Adipocyte (in vitro differentiated cells): ENCODE results near the gene IGHMBP2.

Experiments
- DNase-seq: peaks from one replicate; pipeline ENCODE4 v3.0.0-alpha.2; 2015; ENCODE audit warnings: low read depth
- H3K27me3 ChIP-seq: replicated peaks from 2 replicates; pipeline ENCODE4 v1.7.0; 2013; ENCODE audit warnings: mild to moderate bottlenecking, low read length, moderate library complexity; ENCODE audit not compliant: control insufficient read depth, insufficient read depth
- H3K36me3 ChIP-seq: 2 replicates; pipeline ENCODE4 v1.7.0; 2013; ENCODE audit warnings: low read length, mild to moderate bottlenecking, moderate library complexity; ENCODE audit not compliant: control insufficient read depth, insufficient read depth, severe bottlenecking
- H3K4me1 ChIP-seq: 2 replicates; pipeline ENCODE4 v1.7.0; 2013; ENCODE audit warnings: mild to moderate bottlenecking, low read length, moderate library complexity; ENCODE audit not compliant: control insufficient read depth, insufficient read depth
- H3K4me3 ChIP-seq: 2 replicates; pipeline ENCODE4 v1.7.0; 2013; ENCODE audit warnings: mild to moderate bottlenecking, low read length, moderate library complexity
- H3K9ac ChIP-seq: 2 replicates; pipeline ENCODE4 v1.7.0; 2013; ENCODE audit warnings: mild to moderate bottlenecking, low read length, moderate library complexity
- H3K9me3 ChIP-seq: 2 replicates; pipeline ENCODE4 v1.7.0; 2013; ENCODE audit warnings: mild to moderate bottlenecking, low read length, moderate library complexity; ENCODE audit not compliant: control insufficient read depth

IGHMBP2 gene

DNA sequence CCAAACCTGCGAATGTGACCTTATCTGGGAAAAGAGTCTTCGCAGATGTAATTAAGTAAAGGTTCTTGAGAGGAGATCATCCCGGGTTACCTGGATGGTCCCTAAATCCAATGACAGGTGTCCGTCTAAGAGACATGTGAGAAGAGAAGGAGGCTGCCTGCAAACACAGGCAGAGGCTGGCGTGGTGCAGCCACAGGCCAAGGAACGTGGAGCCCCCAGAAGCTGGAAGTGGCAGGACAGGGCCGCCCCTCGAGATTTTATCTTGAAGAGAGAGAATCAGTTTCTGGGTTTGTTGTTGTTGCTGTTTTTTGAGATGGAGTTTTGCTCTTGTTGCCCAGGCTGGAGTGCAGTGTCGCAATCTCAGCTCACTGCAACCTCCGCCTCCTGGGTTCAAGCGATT lies 43.5 kb downstream of the IGHMBP2 start:
- no peak for DNase-seq
- Histone ChIP-seq H3K4me1 (peaks cover 14% of the 10 kb centered on the region), H3K27me3 (no peaks in the 10 kb centered on the region), H3K9ac (no peak overlapping the region), H3K36me3 (no peaks in the 10 kb centered on the region), H3K4me3 (no peak overlapping the region), H3K9me3 (no peaks in the 10 kb centered on the region)

DNA sequence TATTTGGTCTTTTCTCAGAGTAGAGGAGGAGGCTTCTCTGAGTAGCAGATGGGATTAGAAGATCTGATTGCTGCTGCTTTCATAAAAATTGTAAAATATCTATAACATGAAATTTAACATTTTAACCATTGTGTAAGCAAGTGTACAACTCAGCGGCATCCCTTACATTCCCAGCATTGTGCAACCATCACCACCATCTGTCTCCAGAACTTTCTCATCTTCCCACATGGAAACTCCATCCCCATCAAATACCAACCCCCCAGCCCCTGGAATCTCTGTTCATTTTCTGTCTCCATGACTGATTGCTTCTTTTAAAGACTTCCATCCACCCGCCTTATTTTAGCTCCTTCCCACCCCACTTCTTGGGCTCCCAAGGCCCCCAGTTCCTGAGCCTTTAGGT lies 44.8 kb downstream of the IGHMBP2 start:
- Histone ChIP-seq H3K27me3 (no peaks in the 10 kb centered on the region), H3K4me3 (no peak overlapping the region), H3K9ac (no peak overlapping the region), H3K4me1 (peaks cover 5% of the 10 kb centered on the region), H3K36me3 (no peaks in the 10 kb centered on the region), H3K9me3 (no peaks in the 10 kb centered on the region)
- no peak for DNase-seq

DNA sequence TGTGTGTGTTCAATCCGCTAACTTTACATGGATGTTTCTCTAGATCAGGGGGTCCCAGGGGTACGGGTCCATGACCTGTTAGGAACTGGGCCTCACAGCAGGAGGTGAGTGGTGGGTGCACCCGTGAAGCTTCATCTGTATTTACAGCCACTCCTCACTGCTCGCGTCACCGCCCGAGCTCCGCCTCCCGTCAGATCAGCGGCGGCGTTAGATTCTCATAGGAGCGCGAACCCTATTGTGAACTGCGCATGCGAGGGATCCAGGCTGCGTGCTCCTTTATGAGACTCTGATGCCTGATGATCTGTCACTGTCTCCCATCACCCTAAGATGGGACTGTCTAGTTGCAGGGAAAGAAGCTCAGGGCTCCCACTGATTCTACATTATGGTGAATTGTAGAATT lies 45.2 kb downstream of the IGHMBP2 start:
- no peaks in the 10 kb centered on the region for H3K27me3 ChIP-seq
- DNase-seq, result no peak

DNA sequence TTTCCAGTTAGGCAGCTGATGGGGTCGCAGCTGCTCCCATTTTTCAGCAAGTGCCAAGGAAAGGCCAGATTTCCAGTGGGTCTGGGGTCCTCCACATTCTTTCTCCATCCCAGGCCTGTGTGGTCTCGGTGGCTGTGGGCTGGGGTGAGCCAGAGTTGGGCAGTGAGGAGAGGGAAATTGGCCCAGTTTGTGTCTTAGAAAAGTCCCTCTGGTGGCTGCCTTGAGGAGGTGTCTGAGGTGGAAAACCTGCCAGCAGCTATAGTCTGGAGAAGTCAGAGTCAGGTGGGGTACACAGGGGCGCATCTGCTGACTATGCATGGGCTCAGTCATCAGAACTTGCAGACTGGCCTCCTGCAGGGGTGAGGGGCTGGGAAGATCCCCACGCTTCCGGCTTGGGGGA lies 46.6 kb downstream of the IGHMBP2 start:
- no peak overlapping the region for H3K9ac ChIP-seq

More for the DNA sequence above, 45.2 kb downstream of the IGHMBP2 start:
- no peak overlapping the region for H3K4me3 ChIP-seq
- H3K36me3 ChIP-seq, result no peaks in the 10 kb centered on the region
- no peak overlapping the region for H3K9ac ChIP-seq
- H3K9me3 ChIP-seq, result no peaks in the 10 kb centered on the region
- H3K4me1 ChIP-seq, result peaks cover 5% of the 10 kb centered on the region

DNA sequence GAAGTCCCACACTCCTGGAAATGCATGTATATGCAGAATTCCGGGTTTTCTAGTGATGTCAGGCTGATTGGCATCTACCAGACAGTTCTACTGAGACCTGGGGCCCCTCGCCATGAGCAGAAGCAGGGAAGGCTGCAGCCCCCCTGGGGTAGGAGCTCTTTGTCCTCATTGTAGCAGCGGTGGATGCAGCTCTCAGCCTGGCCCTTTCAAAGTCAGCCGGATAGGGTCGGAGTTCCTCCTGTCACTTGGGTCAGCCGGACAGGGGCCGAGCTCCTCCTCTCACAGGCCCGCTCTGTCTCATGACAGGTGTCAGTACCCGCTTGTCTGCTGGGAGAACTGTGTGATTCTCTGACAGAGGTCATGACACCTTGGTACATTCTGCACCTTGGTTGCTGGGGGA lies 47.1 kb downstream of the IGHMBP2 start:
- Histone ChIP-seq H3K9me3 (no peaks in the 10 kb centered on the region), H3K4me1 (peaks cover 5% of the 10 kb centered on the region), H3K4me3 (no peak overlapping the region), H3K36me3 (no peaks in the 10 kb centered on the region), H3K27me3 (no peaks in the 10 kb centered on the region), H3K9ac (no peak overlapping the region)
- no peak for DNase-seq

More for the DNA sequence above, 46.6 kb downstream of the IGHMBP2 start:
- peak; percentile 34 for DNase-seq
- Histone ChIP-seq H3K4me3 (no peak overlapping the region), H3K9me3 (no peaks in the 10 kb centered on the region), H3K4me1 (peaks cover 5% of the 10 kb centered on the region), H3K27me3 (no peaks in the 10 kb centered on the region), H3K36me3 (no peaks in the 10 kb centered on the region)

DNA sequence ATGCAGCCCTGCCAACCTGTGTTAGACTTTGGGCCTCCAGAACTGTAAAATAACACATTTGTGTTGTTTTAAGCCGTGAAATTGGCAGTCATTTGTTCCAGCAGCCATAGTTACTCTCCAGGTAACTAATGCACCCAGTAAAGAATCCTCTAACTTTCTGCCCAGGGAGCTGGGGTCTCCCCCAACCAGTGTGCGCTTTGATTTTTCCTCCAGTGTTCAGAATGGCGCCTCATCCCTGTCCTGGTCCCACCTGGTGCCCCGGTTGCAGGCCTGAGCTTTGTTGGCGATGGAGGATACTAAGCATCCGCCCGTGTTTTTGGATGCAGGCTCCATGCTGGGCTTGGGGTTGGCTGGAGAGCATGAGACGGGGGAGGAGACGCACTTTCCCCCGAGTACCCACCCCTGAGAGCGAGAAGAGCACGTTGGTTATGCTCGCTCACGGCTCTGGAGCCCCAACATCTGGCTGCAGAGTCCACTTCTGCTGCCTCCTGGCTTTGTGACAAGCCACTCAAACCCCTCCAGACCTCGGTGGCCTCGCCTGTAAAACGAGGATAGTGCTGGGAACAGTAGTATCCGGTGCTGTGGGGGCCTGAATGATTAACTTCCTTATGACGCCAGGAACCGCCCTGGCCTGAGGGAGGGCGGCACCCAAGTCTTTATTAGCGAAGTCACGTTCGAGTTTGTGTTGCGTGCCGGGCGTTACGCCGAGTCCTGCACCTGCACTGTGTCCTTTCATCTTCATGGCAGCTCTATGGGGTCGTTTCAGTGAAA lies 51.3 kb downstream of the IGHMBP2 start:
- DNase-seq, result peak; percentile 8
- H3K9me3 ChIP-seq, result no peaks in the 10 kb centered on the region
- H3K4me1 ChIP-seq, result no peaks in the 10 kb centered on the region
- no peaks in the 10 kb centered on the region for H3K27me3 ChIP-seq
- no peak overlapping the region for H3K9ac ChIP-seq
- no peak overlapping the region for H3K4me3 ChIP-seq
- no peaks in the 10 kb centered on the region for H3K36me3 ChIP-seq

DNA sequence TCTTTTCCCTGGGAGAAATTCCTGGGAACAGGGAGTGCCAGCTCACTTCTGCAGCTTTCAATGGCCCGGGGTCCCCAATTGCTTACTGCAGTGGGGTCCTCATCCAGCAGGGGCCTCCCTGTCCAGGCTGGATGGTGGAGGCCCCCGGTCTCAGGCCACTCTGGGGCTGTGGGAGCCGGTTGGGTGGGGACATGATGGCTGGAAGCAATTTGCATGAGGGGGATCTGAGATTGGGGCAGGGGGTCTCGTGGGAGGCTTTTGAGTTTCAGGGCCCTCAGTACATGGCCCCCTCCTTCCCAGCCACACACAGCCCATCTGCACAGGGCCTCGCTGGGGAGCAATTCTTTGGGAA lies 51.9 kb downstream of the IGHMBP2 start:
- no peak for DNase-seq
- Histone ChIP-seq H3K9ac (no peak overlapping the region), H3K27me3 (no peaks in the 10 kb centered on the region), H3K9me3 (no peaks in the 10 kb centered on the region), H3K36me3 (no peaks in the 10 kb centered on the region), H3K4me1 (no peaks in the 10 kb centered on the region), H3K4me3 (no peak overlapping the region)

DNA sequence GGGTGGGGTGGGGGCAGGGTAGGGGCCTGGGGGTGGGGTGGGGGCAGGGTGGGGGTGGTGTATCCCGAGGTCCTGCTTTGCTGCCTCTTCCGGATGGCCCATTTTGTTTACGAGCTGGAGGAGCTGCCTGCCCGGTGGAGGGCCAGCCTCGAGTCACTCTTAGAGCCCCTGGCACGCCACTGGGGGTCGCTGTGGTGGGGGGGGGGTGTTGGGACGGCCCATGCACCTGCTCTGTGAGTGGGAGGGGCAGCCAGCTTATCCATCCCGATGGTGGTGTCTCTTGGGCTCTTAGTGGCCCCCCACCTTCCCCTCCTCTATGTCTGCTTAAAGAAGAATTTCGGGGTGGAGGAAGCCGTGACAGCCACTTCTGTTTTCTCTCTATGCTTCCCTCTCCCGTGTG lies 52.5 kb downstream of the IGHMBP2 start:
- Histone ChIP-seq H3K9me3 (no peaks in the 10 kb centered on the region), H3K27me3 (no peaks in the 10 kb centered on the region), H3K9ac (no peak overlapping the region), H3K4me1 (no peaks in the 10 kb centered on the region), H3K36me3 (no peaks in the 10 kb centered on the region), H3K4me3 (no peak overlapping the region)
- DNase-seq, result no peak

DNA sequence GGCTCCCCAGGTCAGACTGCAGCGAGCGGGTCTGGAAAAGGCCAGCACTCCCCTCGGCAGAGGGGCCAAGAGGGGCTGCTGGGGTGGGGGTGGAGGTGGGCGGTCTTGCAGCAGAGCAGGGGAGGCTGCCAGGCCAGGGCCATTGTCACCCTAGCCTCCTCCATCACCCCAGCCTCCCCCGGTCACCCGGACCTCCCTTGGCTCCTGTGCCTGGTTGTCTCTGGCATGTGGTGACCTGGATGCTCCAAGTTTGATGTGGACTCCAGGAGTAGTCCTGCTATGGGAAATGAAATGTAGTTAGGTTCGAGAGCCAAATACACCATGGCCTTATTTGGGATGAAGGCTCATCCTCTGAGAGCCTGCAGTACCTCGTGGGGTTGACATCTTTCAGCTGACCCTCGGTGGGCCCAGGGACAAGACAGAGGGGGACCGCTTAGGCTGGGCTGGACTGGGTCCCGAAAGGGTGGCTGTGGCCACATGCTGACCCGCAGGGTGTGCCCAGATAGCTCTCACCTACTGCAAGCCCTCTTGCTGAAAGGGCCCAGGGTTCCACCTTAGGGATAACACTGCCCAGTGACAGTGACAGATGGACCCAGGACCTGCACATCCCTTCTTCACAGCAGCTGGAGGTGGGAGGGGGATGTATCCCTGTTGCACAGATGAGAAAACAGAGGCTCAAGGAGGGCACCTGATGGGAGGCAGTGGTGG lies 53.0 kb downstream of the IGHMBP2 start:
- Histone ChIP-seq H3K4me3 (no peak overlapping the region), H3K9ac (no peak overlapping the region), H3K4me1 (no peaks in the 10 kb centered on the region), H3K9me3 (no peaks in the 10 kb centered on the region), H3K36me3 (no peaks in the 10 kb centered on the region), H3K27me3 (no peaks in the 10 kb centered on the region)
- DNase-seq, result no peak

DNA sequence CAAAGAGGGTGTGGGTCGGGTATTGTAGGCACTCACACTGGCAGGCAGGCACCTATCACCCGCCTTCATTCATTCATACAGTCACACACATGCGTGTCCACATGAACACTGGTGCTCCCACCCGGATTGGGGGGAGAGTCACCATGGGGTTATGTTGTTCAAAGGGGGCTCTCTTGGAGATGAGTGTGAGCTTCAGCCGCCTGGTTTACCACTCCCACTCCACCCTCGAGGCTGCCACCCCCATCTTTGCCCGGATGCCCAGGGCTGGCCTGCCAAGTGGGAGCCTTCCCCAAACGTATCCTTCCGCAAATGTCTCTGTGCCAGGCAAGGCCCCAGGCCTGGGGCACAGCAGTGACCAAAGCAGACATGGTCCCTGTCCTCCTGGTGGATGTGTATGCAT lies 54.5 kb downstream of the IGHMBP2 start:
- no peak for DNase-seq
- no peaks in the 10 kb centered on the region for H3K27me3 ChIP-seq
- no peaks in the 10 kb centered on the region for H3K36me3 ChIP-seq
- H3K9me3 ChIP-seq, result no peaks in the 10 kb centered on the region
- no peaks in the 10 kb centered on the region for H3K4me1 ChIP-seq
- H3K4me3 ChIP-seq, result no peak overlapping the region
- H3K9ac ChIP-seq, result no peak overlapping the region

DNA sequence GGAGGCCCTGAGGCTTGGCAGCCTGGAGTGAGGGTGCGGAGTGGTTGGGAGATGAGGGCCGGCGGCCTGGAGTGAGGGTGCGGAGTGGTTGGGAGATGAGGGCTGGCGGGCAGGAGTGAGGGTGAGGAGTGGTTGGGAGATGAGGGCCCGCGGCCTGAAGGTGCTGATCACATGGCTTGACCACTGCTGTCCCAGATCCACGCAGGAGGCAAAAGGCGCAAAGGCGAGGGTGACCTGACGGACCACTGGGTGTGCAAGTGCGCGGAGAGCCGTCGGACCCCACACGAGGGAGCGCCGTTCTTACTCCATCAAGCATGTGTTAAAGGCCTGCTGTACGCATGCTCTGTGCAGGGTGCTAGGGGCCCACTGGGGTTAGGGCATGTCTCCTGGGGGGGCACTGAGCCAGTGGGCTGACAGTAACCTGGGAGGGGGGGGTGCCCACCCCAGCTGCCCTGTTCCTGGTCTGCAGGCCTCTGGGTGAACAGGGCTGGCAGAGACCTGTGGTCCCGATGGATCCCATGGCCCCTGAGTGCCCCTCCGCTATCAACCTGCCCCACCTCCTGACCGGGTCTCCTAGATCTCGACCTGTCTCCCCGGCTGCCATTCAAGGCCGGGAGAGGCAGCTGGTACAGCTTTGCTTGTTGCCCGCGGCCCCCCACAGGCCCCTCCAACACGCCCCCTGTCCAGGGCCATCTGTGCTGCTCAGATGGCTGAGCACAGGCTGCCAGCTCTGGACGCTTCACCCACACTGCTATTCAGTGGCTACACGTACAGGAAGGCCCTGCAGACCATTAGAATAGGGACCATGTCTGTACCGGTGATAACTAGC lies 56.0 kb downstream of the IGHMBP2 start:
- Histone ChIP-seq H3K9me3 (peaks cover 4% of the 10 kb centered on the region), H3K4me1 (no peaks in the 10 kb centered on the region), H3K36me3 (no peaks in the 10 kb centered on the region), H3K9ac (no peak overlapping the region), H3K4me3 (no peak overlapping the region), H3K27me3 (peaks cover 1% of the 10 kb centered on the region)
- no peak for DNase-seq
